Right forelimb (tissue), 1 donor: Measurements from ENCODE around the gene RTKN2.

Experiments
- DNase-seq: peaks from one replicate; pipeline ENCODE4 v3.0.0-alpha.2; 2018

RTKN2 gene

DNA sequence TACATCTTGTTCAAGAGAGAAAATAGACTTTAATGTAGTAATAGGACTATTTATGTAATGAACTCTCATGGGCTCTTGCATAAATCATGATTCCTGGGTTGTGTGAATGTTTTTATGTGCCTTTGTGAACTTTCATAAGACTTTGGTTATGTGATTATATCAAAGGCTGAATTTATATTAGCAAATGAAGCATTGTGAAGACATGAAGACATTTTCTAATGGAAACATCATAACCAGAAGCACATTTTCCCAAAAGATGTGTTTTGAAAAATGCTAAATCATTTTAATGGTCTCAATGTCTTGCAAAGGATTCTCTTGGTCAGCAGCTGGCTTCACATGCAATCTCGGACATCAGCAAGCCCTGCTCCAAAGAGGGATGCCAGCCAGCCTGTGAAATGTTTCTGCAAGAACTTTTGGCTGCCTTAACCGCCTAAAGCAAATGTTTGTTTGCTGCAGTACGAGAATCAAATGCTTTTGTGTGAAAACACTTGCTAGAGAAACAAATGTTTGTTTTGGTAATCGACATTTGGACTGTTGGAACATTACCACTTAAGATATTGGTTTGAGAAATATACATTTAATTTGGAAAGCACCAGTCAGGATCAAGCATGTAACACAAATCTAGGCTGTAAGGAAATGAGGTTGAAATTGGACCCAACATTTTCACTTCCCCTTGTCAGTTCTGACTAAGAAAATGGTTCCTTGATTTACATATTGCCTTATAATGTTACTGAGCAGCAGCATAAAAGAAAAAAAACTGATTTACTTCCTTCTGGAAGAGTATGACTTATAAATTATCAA, 102.1 kb downstream of the RTKN2 start:
- DNase-seq = no peak

DNA sequence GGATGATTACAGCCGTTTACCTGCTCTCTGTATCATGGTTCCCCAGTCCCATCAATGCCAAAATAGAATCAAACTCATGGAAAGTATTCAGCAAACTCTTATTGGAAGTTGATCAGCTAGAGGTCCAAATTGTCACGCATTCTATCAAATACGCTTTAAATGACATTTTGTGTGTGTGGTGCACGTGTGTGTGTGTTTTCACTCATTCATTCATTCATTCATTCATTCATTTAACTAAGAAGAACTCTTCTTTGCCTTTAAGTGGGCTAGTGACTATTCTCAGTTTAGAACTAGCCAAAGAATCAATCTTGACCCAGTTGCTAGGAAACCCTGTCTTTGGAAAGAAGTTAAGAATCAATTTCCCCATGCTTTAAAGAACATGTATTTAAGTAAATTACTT, 102.8 kb downstream of the RTKN2 start:
- DNase-seq = no peak

DNA sequence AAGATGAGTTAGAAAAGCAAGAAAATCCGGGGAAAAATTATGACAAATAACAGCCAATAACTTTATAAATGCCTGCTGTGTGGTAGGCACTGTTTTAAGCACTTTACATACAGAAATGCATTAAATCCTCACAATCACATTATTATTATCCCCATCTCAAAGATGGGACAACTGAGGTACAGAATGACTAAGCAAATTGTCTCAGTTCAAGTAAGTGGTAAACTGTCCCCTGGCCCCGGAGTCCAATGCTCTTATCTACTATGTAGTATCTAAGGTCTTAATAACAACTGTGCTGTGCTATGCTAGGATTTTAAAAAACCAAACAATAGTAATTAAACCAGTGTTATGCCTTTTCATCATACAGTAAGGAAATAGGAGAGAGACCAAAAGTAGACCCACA, 105.6 kb downstream of the RTKN2 start:
- no peak for DNase-seq

DNA sequence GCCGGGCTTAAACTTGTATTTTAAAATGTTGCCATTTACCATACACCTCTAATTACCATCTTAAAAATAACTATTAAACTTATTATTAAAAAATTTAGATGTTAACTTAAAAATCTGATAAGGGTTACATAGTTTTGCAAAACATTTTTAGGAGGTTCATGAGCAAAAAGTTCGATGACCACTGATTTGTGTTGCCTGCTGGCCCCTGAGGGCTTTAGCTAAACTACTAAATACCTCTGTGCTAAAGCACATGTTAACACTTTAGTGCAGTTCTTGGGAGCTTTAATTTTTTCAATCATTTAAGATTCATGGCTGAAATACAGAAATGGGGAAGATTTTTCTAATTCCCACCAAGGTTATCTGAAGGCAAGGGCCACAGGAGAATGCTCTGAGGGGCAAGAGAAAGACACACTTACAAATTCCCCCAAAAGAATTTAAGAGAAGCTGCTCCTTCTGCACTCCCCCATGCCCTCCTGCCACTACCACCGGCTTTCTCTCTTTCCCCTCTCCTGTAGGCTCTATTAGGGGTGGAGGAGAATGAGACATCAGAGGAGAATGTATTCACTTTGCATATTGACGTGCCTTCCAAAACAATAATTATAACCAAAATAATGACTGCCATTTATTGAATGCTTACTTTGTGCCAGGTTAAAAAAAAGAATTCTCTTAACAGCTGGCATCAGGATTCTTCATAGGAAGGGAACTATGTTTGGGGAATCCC, 106.2 kb downstream of the RTKN2 start:
- DNase-seq = no peak

DNA sequence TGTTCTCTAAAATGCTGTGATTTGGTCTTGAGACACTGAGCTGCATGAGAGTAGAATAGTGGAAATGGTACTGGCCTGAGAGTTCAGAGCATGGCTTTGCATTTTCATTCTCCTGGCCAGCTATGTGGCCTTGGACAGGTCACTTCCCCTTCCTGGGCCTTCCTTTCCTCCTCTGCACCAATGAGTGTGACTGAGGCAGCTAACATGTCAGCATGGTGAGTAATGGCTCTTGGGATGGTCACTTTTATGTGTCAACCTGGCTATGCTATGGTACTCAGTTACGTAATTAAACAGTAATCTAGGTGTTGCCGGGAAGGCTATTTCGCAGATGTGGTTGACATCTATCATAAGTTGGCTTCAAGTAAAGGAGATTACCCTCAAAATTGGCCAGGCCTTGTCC, 109.3 kb downstream of the RTKN2 start:
- DNase-seq = no peak

DNA sequence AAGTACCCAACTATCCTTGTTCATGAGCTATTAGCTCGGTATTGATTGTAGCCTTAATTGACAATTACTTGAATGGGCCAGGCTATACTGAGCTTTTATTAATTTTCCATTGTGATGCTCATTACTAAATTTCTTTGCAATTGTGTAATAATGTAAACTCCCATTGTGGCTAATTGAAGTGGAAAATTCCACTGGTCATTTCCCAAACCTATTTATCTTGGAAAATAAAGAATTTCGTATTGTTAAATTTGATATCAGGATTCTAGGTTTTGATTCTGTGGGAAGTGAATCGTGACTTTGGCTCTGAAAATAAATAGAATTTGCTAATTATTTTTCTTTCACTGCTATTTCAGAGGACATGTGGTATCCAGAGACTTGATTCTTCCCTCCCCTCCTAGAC, 111.0 kb downstream of the RTKN2 start:
- no peak for DNase-seq

DNA sequence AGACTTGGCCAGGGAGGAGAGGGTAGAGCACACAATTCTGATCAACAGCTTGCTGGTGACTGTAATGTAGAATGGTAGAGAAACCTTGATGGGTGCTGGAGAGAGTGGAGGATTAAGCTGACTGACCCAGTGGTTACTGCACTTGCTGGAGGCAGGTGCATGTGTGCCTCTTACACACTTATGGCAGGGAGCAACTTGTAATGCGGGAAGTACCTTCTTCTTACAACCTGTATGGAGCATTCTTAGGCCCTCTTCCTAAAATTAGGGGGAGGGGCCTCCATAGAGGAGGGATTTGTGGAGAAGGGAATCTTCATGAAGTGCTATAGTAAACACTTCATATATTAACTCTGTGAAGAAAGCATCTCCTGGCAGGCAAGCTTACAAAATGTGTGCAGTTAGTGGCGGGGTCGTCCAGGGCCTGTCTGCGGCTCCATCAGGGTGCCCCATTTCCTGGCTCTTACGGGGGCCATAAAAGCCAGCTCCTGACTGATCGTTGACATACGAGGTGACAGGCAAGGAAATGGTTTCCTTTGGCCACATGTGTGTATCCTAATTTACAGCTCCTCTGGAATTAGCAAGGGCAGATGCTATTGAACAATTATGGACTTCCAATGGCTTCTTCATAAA, 113.5 kb downstream of the RTKN2 start:
- no peak for DNase-seq

DNA sequence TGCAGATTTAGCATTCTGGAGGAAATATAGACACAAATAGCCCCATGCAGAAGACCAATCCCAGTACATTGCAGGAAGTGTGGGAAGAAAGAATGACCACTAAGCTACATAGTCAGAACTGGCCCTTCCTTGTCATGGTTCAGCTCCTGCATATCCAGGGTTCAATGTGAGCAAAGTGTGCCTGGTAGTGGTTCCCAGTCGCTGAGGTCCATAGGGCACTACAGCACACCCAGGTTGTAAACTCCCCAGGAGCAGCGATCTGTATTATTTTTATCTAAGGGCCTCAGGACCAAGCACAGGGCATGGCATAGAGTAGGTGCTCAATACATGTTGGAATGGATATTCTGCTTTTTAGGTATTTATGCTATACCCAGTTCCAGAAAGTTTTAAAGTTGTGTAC, 114.4 kb downstream of the RTKN2 start:
- DNase-seq = no peak

DNA sequence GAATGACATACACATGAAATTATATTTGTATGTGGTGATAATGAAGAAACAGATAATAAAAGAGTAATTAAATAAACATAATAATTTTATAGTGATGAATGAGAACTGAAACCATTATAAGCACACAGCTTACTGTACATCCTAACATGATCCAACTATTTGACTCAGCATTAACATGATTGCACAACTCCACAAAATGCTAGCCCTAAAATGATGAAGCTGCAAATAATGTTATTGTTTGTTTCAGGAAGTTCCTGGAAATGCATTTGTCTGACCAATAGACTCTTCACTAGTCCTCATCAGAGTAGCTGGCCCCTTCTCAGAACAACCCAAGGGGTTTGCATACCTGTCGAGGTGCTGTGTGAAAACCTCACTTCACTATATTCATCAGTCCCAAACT, 115.5 kb downstream of the RTKN2 start:
- no peak for DNase-seq

DNA sequence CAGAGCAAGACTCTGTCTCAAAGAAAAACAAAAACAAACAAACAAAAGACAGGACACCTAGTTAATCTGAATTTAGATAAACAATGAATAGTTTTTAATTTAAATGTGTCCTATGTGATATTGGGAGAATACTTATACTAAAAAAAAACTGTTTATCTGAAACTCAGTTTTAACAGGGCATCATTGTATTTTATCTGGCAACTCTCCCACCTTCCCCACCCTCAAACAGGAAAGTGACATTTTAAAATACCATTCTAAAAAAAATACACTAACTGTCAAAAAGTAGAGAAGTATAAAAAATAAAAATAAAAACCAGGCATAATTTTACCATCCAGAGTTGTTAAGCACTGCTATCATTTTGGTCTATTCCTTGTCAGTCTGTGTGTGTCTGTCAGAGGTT, 119.0 kb downstream of the RTKN2 start:
- no peak for DNase-seq

DNA sequence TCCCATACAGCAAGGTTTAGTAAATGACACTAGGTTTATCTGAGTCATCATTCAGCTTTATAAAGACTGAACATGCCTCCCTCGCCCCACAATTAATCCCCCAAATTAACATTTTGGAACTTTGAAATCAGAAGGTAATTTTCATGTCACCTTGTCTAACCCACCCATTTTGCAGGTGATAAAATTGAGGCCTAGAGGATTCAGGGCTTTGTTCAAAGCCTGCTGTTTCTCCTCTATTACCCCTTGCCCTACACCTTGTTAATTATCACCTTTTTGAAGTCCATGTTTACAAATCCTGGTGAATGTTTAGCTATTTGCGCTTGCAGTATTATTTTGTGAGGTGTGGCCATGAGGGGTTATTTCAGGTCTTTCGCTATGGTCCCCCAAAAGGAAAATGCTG, 120.5 kb downstream of the RTKN2 start:
- no peak for DNase-seq

DNA sequence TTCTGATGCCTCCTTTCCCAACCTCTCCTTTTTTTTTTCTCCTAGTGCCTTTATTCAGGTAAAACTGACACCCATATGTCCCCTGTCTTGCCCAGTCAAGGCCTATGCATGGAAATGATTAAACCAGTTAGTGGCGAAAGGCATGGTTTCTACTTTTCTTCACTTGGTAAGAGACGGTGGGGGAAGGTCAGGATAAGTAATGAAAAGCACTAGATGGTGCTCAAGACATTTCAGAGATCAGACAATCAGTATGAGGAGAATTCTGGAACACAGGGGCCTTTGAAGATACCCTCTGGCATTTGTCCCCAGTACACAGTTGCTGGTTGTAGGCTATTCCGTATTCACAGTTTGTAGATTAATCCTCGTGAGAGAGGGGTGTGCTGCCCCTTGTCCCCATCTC, 121.2 kb downstream of the RTKN2 start:
- no peak for DNase-seq

DNA sequence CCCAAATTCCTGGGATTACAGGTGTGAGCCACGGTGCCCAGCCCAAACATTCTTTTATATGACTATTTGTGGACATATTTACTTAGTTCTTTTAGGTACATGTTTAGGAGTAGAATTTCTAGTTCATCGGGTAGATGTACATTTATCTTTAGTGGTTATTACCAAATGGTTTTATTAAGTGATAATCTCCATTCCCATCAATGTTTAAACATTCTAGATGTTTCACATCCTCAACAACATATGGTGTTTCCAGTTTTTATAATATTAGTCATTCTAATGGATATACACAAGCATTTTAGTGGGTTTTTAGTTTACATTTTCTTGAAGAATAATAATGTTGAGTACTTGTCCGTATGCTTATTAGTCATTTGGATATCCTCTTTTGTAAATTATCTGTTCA, 131.7 kb downstream of the RTKN2 start:
- no peak for DNase-seq

DNA sequence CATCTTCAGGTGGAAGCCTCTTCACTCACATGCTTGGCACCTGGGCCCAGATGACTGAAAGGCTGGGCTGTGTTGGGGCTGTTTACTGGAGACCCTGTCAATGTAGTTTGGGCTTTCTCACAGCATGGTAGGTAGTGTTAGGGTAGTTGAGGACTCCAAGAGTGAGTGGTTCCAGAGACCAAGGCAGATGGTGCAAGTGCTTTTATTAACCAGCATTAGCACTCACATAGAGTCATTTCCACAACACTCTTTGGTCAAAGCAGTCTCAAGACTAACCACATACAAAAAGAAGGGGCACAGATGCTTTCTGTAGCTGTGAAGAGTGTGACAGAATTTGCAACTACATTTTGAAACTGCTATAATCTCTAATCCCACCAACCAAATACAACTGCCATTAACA, 135.0 kb downstream of the RTKN2 start:
- DNase-seq = no peak
